Ovary (tissue), 3 donors: ENCODE data around the gene CLEC3A.

Source experiments
- CTCF ChIP-seq, 3 donors: fragments of 450-650 bp in 2 of 3; fragments of 200-600 bp in 1 of 3; IDR thresholded peaks; one replicate each; pipeline versions ENCODE4 v1.5.1 to v1.8.0; 2016 to 2022; ENCODE audit warnings: antibody characterized with exemption in 3 of 3, mild to moderate bottlenecking in 1 of 3
- EP300 ChIP-seq: sonication (generic); formaldehyde crosslinking; IDR thresholded peaks from one replicate; pipeline ENCODE4 v1.6.1; 2017; ENCODE audit warnings: antibody characterized with exemption
- POLR2A ChIP-seq: fragments of 450-650 bp; IDR thresholded peaks from one replicate; pipeline ENCODE4 v1.6.1; 2017; ENCODE audit warnings: antibody characterized with exemption, mild to moderate bottlenecking, moderate library complexity
- donor health status: DM: no; HTN: no; CAD: no.

DNA sequence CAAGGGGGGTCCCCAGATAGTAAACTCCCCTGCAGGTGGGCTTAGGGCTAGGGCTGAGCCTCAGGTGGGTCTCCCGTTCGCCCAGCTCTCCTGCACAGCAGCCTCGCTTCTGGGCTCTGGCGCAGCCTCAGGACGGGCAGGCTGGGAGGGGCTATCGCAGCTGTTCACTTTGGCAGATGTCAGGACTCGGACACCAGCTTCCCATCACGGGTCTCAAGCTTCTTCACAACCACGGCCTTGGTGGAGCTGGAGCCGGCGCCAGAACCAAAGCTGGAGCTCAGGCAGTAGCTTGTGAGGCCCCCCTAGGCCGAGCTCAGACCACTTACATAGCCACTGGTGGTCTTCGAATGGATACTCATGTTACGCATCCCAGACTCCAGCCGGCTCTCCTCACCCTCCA is 26.0 kb downstream of the CLEC3A start:
- TF ChIP-seq POLR2A (no peak), CTCF (IDR thresholded peaks at IDR 0.05) (no peak), EP300 (no peak)
